Urothelium cell line (cell line): ENCODE results near the gene ULK2.

Experiments used
- DNase-seq: peaks from one replicate; pipeline ENCODE4 v3.0.0; 2011; ENCODE audit warnings: low spot score, mixed read lengths
- FAIRE-seq: peaks from 2 replicates; lab custom pipeline; 2011; peaks lifted over from hg19 to GRCh38; lab: Jason Lieb, UNC

Gene ULK2

GRCh38 chr17:19750020-19750572 lies 117.6 kb downstream of the ULK2 start:
- no peak for DNase-seq
- peak; percentile 52 for FAIRE-seq

- FAIRE-seq = no peak
- DNase-seq = no peak
Measured at GRCh38 chr17:19748807-19749193, 118.9 kb downstream of the ULK2 start.

GRCh38 chr17:19747829-19748806 lies 119.6 kb downstream of the ULK2 start, which contains the start of gene ALDH3A1:
ALDH3A1 (minus strand) TSS chr17:19748298; CDS start chr17:19745129, 3,169 bp downstream.
- no peak for DNase-seq
- FAIRE-seq = no peak

- DNase-seq (no peak), FAIRE-seq (no peak)
Measured at GRCh38 chr17:19747159-19747719, 120.5 kb downstream of the ULK2 start.

- DNase-seq (no peak), FAIRE-seq (peak; percentile 67)
Measured at GRCh38 chr17:19746517-19746916, 121.2 kb downstream of the ULK2 start.

- peak; percentile 90 for DNase-seq
- no peak for FAIRE-seq
Measured at GRCh38 chr17:19744922-19745757, 122.6 kb downstream of the ULK2 start.

GRCh38 chr17:19744492-19744891 lies 123.2 kb downstream of the ULK2 start:
- no peak for DNase-seq
- no peak for FAIRE-seq

GRCh38 chr17:19743101-19744100 lies 124.3 kb downstream of the ULK2 start:
- DNase-seq (no peak), FAIRE-seq (no peak)

- DNase-seq (no peak), FAIRE-seq (no peak)
Measured at GRCh38 chr17:19742495-19742894, 125.2 kb downstream of the ULK2 start.

- DNase-seq (no peak), FAIRE-seq (no peak)
Measured at GRCh38 chr17:19741832-19742457, 125.8 kb downstream of the ULK2 start.

GRCh38 chr17:19740933-19741332 lies 126.8 kb downstream of the ULK2 start:
- FAIRE-seq = no peak
- DNase-seq = no peak

GRCh38 chr17:19739241-19740201 lies 128.2 kb downstream of the ULK2 start:
- no peak for FAIRE-seq

GRCh38 chr17:19738757-19739156 lies 129.0 kb downstream of the ULK2 start:
- DNase-seq (no peak), FAIRE-seq (no peak)

More at GRCh38 chr17:19739241-19740201, 128.2 kb downstream of the ULK2 start:
- DNase-seq = no peak

GRCh38 chr17:19738073-19738449 lies 129.7 kb downstream of the ULK2 start:
- FAIRE-seq = no peak
- DNase-seq = no peak

GRCh38 chr17:19737305-19738072 lies 130.2 kb downstream of the ULK2 start:
- DNase-seq = no peak
- FAIRE-seq = no peak

- DNase-seq (no peak), FAIRE-seq (no peak)
Measured at GRCh38 chr17:19736071-19736470, 131.7 kb downstream of the ULK2 start.

GRCh38 chr17:19733953-19734526 lies 133.7 kb downstream of the ULK2 start:
- DNase-seq (no peak), FAIRE-seq (no peak)
